OCI-LY7 (cell line): Measurements from ENCODE around the gene ABCA12. TPM values are rescaled to one million over a fixed set of nuclear protein-coding genes. Genes with fewer than 3 reads are reported as not detected.

ENCODE experiments used
- BruUV-seq: library from RNA; stranded (reverse); fragments of 400-500 nt; replicated peaks from 2 replicates; lab custom pipeline; 2021; lab: Mats Ljungman, UMichigan
- CTCF ChIA-PET: fragments of 300-600 bp; sonication (Branson Sonifier 250); formaldehyde crosslinking; loops from one replicate; lab custom pipeline; 2022; ENCODE audit warnings: antibody characterized with exemption; ENCODE audit not compliant: unreplicated experiment; lab: Charles Lee
- POLR2A ChIA-PET: fragments of 300-600 bp; sonication (Branson Sonifier 250); formaldehyde crosslinking; loops from one replicate; lab custom pipeline; 2022; ENCODE audit warnings: antibody characterized with exemption; lab: Charles Lee
- DNase-seq: peaks from one replicate; pipeline ENCODE4 v3.0.0-alpha.2; 2015; ENCODE audit warnings: low spot score
- H2AFZ ChIP-seq: fragments of 200-600 bp; sonication (generic), shearing (Covaris generic); 2 replicates; pipeline ENCODE4 v1.6.1; 2014; ENCODE audit warnings: mild to moderate bottlenecking, antibody characterized with exemption, low read length, moderate library complexity
- H3K27ac ChIP-seq: fragments of 200-600 bp; sonication (generic); 2 replicates; pipeline ENCODE4 v1.5.1; 2014; ENCODE audit warnings: mixed run types, low read depth, mild to moderate bottlenecking, moderate library complexity, low read length, inconsistent platforms; ENCODE audit not compliant: poor library complexity, severe bottlenecking
- H3K36me3 ChIP-seq: fragments of 200-600 bp; sonication (generic); 2 replicates; pipeline ENCODE4 v1.6.1; 2014; ENCODE audit warnings: mild to moderate bottlenecking, antibody characterized with exemption, low read length, moderate library complexity, mixed read lengths; ENCODE audit not compliant: insufficient read depth
- H3K4me1 ChIP-seq: fragments of 200-600 bp; sonication (generic); 2 replicates; pipeline ENCODE4 v1.5.1; 2014; ENCODE audit warnings: mild to moderate bottlenecking, low read length; ENCODE audit not compliant: insufficient read depth, poor library complexity, severe bottlenecking
- H3K4me2 ChIP-seq: fragments of 200-600 bp; sonication (generic); 2 replicates; pipeline ENCODE4 v1.6.1; 2014; ENCODE audit warnings: mild to moderate bottlenecking, low read length
- H3K4me3 ChIP-seq: fragments of 200-600 bp; sonication (generic); 2 replicates; pipeline ENCODE4 v1.5.1; 2014; ENCODE audit warnings: mild to moderate bottlenecking, low read depth, low read length; ENCODE audit not compliant: poor library complexity, severe bottlenecking
- H3K79me2 ChIP-seq: fragments of 200-600 bp; sonication (generic); 2 replicates; pipeline ENCODE4 v1.6.1; 2016; ENCODE audit warnings: low read depth, mild to moderate bottlenecking, low read length, moderate library complexity, mixed read lengths; ENCODE audit not compliant: insufficient read depth
- H3K9me2 ChIP-seq: fragments of 200-600 bp; sonication (generic); 2 replicates; pipeline ENCODE4 v1.6.1; 2016; ENCODE audit warnings: mild to moderate bottlenecking, low read length, mixed read lengths; ENCODE audit not compliant: insufficient read depth
- H3K9me3 ChIP-seq: fragments of 200-600 bp; sonication (generic); 2 replicates; pipeline ENCODE4 v1.6.1; 2014; ENCODE audit warnings: mild to moderate bottlenecking, mixed run types, low read length, mixed read lengths
- H4K20me1 ChIP-seq: fragments of 200-600 bp; sonication (generic); 2 replicates; pipeline ENCODE4 v1.6.1; 2014; ENCODE audit warnings: mild to moderate bottlenecking, antibody characterized with exemption, low read length, moderate library complexity, mixed read lengths; ENCODE audit not compliant: insufficient read depth
- EZH2phosphoT487 ChIP-seq: fragments of 200-600 bp; sonication (generic); IDR thresholded peaks from 2 replicates; pipeline ENCODE4 v1.6.1; 2018; ENCODE audit warnings: low read depth, borderline replicate concordance, mild to moderate bottlenecking, mixed run types, antibody characterized with exemption, low read length, moderate library complexity, mixed read lengths
- intact Hi-C: fragments of 100-400 bp; cut with micrococcal nuclease; formaldehyde crosslinking; loops from one replicate; pipeline ENCODE4 v1.10.0; 2022; ENCODE audit not compliant: unreplicated experiment
- total RNA-seq, 2 experiments: library from RNA; depleted of rRNA in 1 of 2; stranded (reverse); fragments of >200 nt in 1 of 2; shearing (Covaris generic) in 1 of 2; gene quantifications; 2 replicates each; pipeline ENCODE4 v1.2.3, GENCODE V29; 2014 to 2022
- TF ChIP-seq, protein P1 (sequence below): fragments of 200-600 bp; sonication (generic); conservative IDR thresholded peaks from 2 replicates; pipeline ENCODE4 v1.5.1; 2014; ENCODE audit warnings: mild to moderate bottlenecking, antibody characterized with exemption, low read length, moderate library complexity, mixed read lengths

Gene ABCA12
- total RNA-seq, 2 experiments from 2014 or later: not detected

DNA sequence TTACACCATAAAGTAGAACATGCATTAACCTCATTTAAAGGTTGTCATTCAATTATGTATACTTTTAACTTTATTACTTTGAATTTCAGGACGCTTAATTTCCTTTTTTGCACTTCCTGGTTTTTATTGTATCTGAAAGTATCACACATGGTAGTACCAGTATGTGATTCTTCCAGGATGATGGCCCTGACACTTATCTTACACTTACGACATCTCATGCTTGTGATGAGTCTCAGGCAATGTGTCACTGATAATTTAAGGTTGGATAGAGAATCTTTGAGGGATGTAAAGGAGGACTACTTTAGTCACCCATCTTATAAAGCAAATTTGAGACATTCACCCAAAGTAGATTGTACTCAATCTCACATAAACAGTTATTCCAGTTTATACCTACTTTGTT is 74.9 kb downstream of the ABCA12 start:
- Histone ChIP-seq H4K20me1 (no peaks in the 10 kb centered on the region), H2AFZ (no peak overlapping the region), H3K4me1 (no peaks in the 10 kb centered on the region), H3K27ac (no peak overlapping the region), H3K36me3 (no peaks in the 10 kb centered on the region), H3K4me3 (no peak overlapping the region), H3K9me3 (no peaks in the 10 kb centered on the region), H3K4me2 (no peak overlapping the region), H3K9me2 (no peaks in the 10 kb centered on the region), H3K79me2 (no peaks in the 10 kb centered on the region)
- no peak for DNase-seq
- ChIA-PET POLR2A (no interaction called here), CTCF (no interaction called here)
- BruUV-seq: no TSS peak
- intact Hi-C loops: no loop called here
- no peak for TF ChIP-seq EZH2phosphoT487
- TF ChIP-seq, protein P1, sequence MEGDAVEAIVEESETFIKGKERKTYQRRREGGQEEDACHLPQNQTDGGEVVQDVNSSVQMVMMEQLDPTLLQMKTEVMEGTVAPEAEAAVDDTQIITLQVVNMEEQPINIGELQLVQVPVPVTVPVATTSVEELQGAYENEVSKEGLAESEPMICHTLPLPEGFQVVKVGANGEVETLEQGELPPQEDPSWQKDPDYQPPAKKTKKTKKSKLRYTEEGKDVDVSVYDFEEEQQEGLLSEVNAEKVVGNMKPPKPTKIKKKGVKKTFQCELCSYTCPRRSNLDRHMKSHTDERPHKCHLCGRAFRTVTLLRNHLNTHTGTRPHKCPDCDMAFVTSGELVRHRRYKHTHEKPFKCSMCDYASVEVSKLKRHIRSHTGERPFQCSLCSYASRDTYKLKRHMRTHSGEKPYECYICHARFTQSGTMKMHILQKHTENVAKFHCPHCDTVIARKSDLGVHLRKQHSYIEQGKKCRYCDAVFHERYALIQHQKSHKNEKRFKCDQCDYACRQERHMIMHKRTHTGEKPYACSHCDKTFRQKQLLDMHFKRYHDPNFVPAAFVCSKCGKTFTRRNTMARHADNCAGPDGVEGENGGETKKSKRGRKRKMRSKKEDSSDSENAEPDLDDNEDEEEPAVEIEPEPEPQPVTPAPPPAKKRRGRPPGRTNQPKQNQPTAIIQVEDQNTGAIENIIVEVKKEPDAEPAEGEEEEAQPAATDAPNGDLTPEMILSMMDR: no peak

DNA sequence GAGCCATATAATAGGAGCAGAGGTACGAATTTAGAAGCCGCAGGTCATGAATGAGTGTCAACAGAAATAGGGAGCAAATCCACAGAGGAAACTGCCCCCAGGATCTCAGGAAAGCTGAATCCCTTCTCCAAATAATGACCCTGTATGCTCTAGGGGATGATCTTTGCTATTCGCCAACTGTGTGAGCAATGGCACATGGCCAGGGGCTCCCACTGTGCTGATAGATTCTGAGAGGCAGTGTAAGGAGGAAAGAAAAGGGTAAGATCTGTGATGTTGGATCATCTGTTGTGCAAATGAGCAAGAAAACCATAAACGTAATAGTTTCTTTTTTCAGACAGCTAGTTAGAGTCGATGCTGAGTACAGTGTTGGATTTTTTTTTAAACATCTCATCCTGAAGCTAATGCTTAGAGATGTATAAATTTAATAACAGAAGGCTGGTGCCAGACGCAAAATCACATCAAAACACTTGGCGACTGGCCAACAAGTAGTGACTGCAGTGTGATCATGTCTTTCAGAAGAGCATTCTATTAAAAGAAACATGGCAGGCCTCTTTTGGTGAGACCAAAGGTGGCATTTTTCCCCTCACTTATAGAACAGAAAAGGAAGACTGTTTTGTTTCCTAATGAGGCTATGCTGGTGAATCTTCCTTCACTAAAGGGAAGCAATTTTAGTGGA is 77.4 kb downstream of the ABCA12 start:
- Histone ChIP-seq H2AFZ (no peak overlapping the region), H3K9me3 (no peaks in the 10 kb centered on the region), H3K36me3 (no peaks in the 10 kb centered on the region), H3K79me2 (no peaks in the 10 kb centered on the region), H3K4me2 (no peak overlapping the region), H3K4me1 (no peaks in the 10 kb centered on the region), H4K20me1 (no peaks in the 10 kb centered on the region), H3K27ac (no peak overlapping the region), H3K4me3 (no peak overlapping the region), H3K9me2 (no peaks in the 10 kb centered on the region)
- DNase-seq: no peak
- no TSS peak for BruUV-seq
- ChIA-PET CTCF (no interaction called here), POLR2A (no interaction called here)
- TF ChIP-seq, protein P1: no peak
- no peak for TF ChIP-seq EZH2phosphoT487
- intact Hi-C loops: no loop called here

DNA sequence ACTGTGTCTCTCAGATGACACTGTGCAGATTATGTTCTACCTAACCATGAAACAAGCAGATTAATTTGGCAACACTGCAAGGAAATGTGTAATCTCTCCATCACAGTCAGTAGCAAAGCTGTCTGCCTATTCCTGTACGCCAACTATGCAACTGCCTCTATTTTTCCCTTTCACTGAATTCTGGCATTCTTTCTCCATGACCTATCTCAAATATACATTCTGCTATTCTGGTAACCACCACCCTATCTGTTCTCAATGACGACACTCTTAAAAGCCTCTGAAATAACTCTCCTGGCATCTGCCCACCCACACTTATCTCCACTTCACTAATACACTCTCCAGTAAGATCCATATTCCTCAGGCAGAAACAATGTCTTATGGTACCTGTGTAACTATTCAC is 78.7 kb downstream of the ABCA12 start:
- no peaks in the 10 kb centered on the region for H3K4me1 ChIP-seq
- H3K27ac ChIP-seq: no peak overlapping the region
- no peak overlapping the region for H2AFZ ChIP-seq
- H4K20me1 ChIP-seq: no peaks in the 10 kb centered on the region
- ChIA-PET POLR2A (interaction anchor here (0.6 to 1.4 kb wide), 2 partner anchors 12 to 124 kb away, joined by 3 to 4 read pairs; no protein-coding TSS in a partner anchor), CTCF (no interaction called here)
- no peaks in the 10 kb centered on the region for H3K36me3 ChIP-seq
- no peak for DNase-seq
- no peak overlapping the region for H3K4me3 ChIP-seq
- no peaks in the 10 kb centered on the region for H3K79me2 ChIP-seq
- no peak overlapping the region for H3K4me2 ChIP-seq
- no TSS peak for BruUV-seq
- H3K9me3 ChIP-seq: no peaks in the 10 kb centered on the region
- intact Hi-C loops: no loop called here
- no peak for TF ChIP-seq EZH2phosphoT487
- TF ChIP-seq, protein P1: no peak
- no peaks in the 10 kb centered on the region for H3K9me2 ChIP-seq
